Fibroblast of lung (primary cell): ENCODE data around the gene AGAP9.
"Not testable (repeated sequence)": the region's sequence is repeated elsewhere in the genome, so short reads cannot be mapped to it uniquely, and the experiment has no call there.

Experiments
- CTCF ChIP-seq, 2 donors: IDR thresholded peaks in 1 of 2; conservative IDR thresholded peaks in 1 of 2; 1 replicate in 1 of 2; 2 replicates in 1 of 2; pipeline ENCODE4 v1.5.1; 2011 to 2012; ENCODE audit warnings: low read length in 2 of 2, control low read depth in 1 of 2, inconsistent platforms in 1 of 2, low read depth in 1 of 2, mild to moderate bottlenecking in 1 of 2
- EZH2 ChIP-seq: IDR thresholded peaks from 2 replicates; pipeline ENCODE4 v1.5.1; 2012; ENCODE audit warnings: low read length, control low read depth, mild to moderate bottlenecking; ENCODE audit errors: missing control alignments

GRCh38 chr10:47553860-47554247 is 30.4 kb upstream of the AGAP9 start:
- TF ChIP-seq CTCF (conservative IDR thresholded peaks at IDR 0.05 in 1 of 2, IDR thresholded peaks at IDR 0.05 in 1 of 2; ENCODE audit: low read depth in 1 of 2, low read length in 2 of 2); EZH2: not testable (repeated sequence)
